ENCODE results near the gene TMEM39B. TPM values are rescaled to one million over a fixed set of nuclear protein-coding genes. Genes with fewer than 3 reads are reported as not detected.

The TMEM39B gene
- polyA plus RNA-seq, 1 experiment: 31.1 TPM

GRCh38 chr1:32151319-32151787 lies 78.6 kb downstream of the TMEM39B start:
- TF ChIP-seq CTCF (IDR thresholded peaks at IDR 0.05; ENCODE audit: insufficient read depth, low read depth, low read length): no peak
- ChIA-PET CTCF (interaction anchor here (0.7 to 1.5 kb wide), 2 partner anchors 42 to 44 kb away, joined by 3 to 4 read pairs; no protein-coding TSS in a partner anchor), POLR2A (interaction anchor here (0.5 to 0.7 kb wide), 2 partner anchors 15 to 31 kb away, joined by 3 read pairs; no protein-coding TSS in a partner anchor)
- Histone ChIP-seq H3K36me3 (ENCODE audit: control insufficient read depth, insufficient read depth, low read length) (peaks cover 5% of the 10 kb centered on the region), H3K27me3 (ENCODE audit: control insufficient read depth, insufficient read depth, low read length) (no peaks in the 10 kb centered on the region), H3K4me3 (ENCODE audit: low read depth, low read length) (no peak overlapping the region)
- DNase-seq (ENCODE audit: low read depth): no peak

Small RNA genes lying within 50 kb of the gene (small RNA-seq; reads per million reads assigned to genes)
- gene MIR5585 (ENCODE audit: insufficient read length, low read depth, low replicate concordance): not detected
- gene RF00017 (ENCODE audit: insufficient read length, low read depth, low replicate concordance): not detected

Other genes with a start within 250 kb of the TMEM39B start
- gene PTP4A2, start 134.6 kb upstream of the TMEM39B start, polyA plus RNA-seq (2011; rRNA removed): 239 and 455 TPM in 2 replicates
- 24.1 and 27.5 TPM in 2 replicates for gene KHDRBS1, start 59.1 kb upstream of the TMEM39B start, polyA plus RNA-seq (2011; rRNA removed)
- gene KPNA6, start 35.1 kb downstream of the TMEM39B start, polyA plus RNA-seq (2011; rRNA removed): 26.6 and 29.8 TPM in 2 replicates
- gene TXLNA, start 106.7 kb downstream of the TMEM39B start, polyA plus RNA-seq (2011; rRNA removed): 38.1 and 38.5 TPM in 2 replicates
- gene CCDC28B, start 127.7 kb downstream of the TMEM39B start, polyA plus RNA-seq (2011; rRNA removed): 11.5 and 13.9 TPM in 2 replicates
- 1.4 and 2.1 TPM in 2 replicates for gene IQCC, start 132.7 kb downstream of the TMEM39B start, polyA plus RNA-seq (2011; rRNA removed)
- gene DCDC2B, start 136.2 kb downstream of the TMEM39B start, polyA plus RNA-seq (2011; rRNA removed): not detected in 2 replicates
- 29.4 and 37.8 TPM in 2 replicates for gene TMEM234, start 149.4 kb downstream of the TMEM39B start, polyA plus RNA-seq (2011; rRNA removed)
- 412 and 478 TPM in 2 replicates for gene EIF3I, start 149.5 kb downstream of the TMEM39B start, polyA plus RNA-seq (2011; rRNA removed)
- gene FAM167B, start 174.3 kb downstream of the TMEM39B start, polyA plus RNA-seq (2011; rRNA removed): 3.3 and 3.5 TPM in 2 replicates
- 0.05 and 0.11 TPM in 2 replicates for gene LCK, start 178.3 kb downstream of the TMEM39B start, polyA plus RNA-seq (2011; rRNA removed)
- gene HDAC1, start 219.1 kb downstream of the TMEM39B start, polyA plus RNA-seq (2011; rRNA removed): 155 and 185 TPM in 2 replicates